Gastrocnemius medialis (tissue), 4 donors: ENCODE results near the gene PNMA3.

Source experiments
- CTCF ChIP-seq, 5 experiments: fragments of 450-650 bp in 3 of 5; fragments of 200-600 bp in 2 of 5; sonication (generic) in 2 of 5; IDR thresholded peaks in 4 of 5; conservative IDR thresholded peaks in 1 of 5; 1 replicate in 4 of 5; 2 replicates in 1 of 5; pipeline ENCODE4 v1.5.1; 2016 to 2019; ENCODE audit warnings: antibody characterized with exemption in 5 of 5, mild to moderate bottlenecking in 3 of 5, moderate library complexity in 3 of 5
- POLR2A ChIP-seq, 2 donors: fragments of 450-650 bp; IDR thresholded peaks; one replicate each; pipeline ENCODE4 v1.6.1; 2017; ENCODE audit warnings: antibody characterized with exemption in 2 of 2, mild to moderate bottlenecking in 2 of 2, moderate library complexity in 2 of 2

- TF ChIP-seq POLR2A (IDR thresholded peaks at IDR 0.05) (no peak), CTCF (IDR thresholded peaks at IDR 0.05 in 4 of 5, conservative IDR thresholded peaks at IDR 0.05 in 1 of 5) (no peak)
Measured at GRCh38 chrX:153029162-153029561, 27.1 kb upstream of the PNMA3 start.
